Tibial nerve (tissue), 4 donors: ENCODE results near the gene SUGP1. TPM values are rescaled to one million over a fixed set of nuclear protein-coding genes. Genes with fewer than 3 reads are reported as not detected.

Experiments
- DNase-seq, 2 donors: peaks; one replicate each; pipeline ENCODE4 v3.0.0-alpha.2; 2019; ENCODE audit warnings: low spot score in 2 of 2
- H3K27ac ChIP-seq, 4 donors: fragments of 200-600 bp; sonication (generic) in 3 of 4; one replicate each; pipeline ENCODE4 v1.5.1; 2017 to 2019; ENCODE audit warnings: mild to moderate bottlenecking in 1 of 4
- H3K27me3 ChIP-seq, 2 donors: fragments of 200-600 bp; sonication (generic) in 1 of 2; one replicate each; pipeline versions ENCODE4 v1.5.1 to v1.6.0; 2017 to 2019
- H3K36me3 ChIP-seq, 3 donors: fragments of 200-600 bp; sonication (generic); one replicate each; pipeline ENCODE4 v1.5.1; 2018 to 2019
- H3K4me1 ChIP-seq, 4 donors: fragments of 200-600 bp; sonication (generic) in 3 of 4; one replicate each; pipeline ENCODE4 v1.5.1; 2017 to 2019
- H3K4me3 ChIP-seq, 4 donors: fragments of 200-600 bp; sonication (generic) in 3 of 4; one replicate each; pipeline ENCODE4 v1.5.1; 2017 to 2019; ENCODE audit warnings: mild to moderate bottlenecking in 1 of 4, moderate library complexity in 1 of 4
- H3K9me3 ChIP-seq, 4 donors: fragments of 200-600 bp; sonication (generic) in 3 of 4; one replicate each; pipeline ENCODE4 v1.5.1; 2017 to 2019
- EP300 ChIP-seq, 2 donors: sonication (generic); formaldehyde crosslinking; IDR thresholded peaks; one replicate each; pipeline ENCODE4 v1.6.1; 2017; ENCODE audit warnings: antibody characterized with exemption in 2 of 2, mild to moderate bottlenecking in 1 of 2
- POLR2A ChIP-seq, 2 donors: fragments of 450-650 bp; IDR thresholded peaks; one replicate each; pipeline ENCODE4 v1.6.1; 2017; ENCODE audit warnings: antibody characterized with exemption in 2 of 2, mild to moderate bottlenecking in 2 of 2, moderate library complexity in 2 of 2
- WGBS, 2 donors: methylation state at CpG; one replicate each; pipeline ENCODE4 v1.1.5; 2018; 5-methylcytosine and 5-hydroxymethylcytosine counted together
- total RNA-seq, 4 donors: library from RNA; depleted of rRNA; stranded (reverse); fragments of >200 nt; gene quantifications; one replicate each; pipeline ENCODE4 v1.1.0, GENCODE V29; 2016
- TF ChIP-seq, protein P1 (sequence below), 5 experiments: fragments of 200-600 bp in 3 of 5; fragments of 450-650 bp in 2 of 5; sonication (generic) in 3 of 5; IDR thresholded peaks; one replicate each; pipeline ENCODE4 v1.5.1; 2016 to 2019; ENCODE audit warnings: antibody characterized with exemption in 5 of 5, mild to moderate bottlenecking in 3 of 5, moderate library complexity in 2 of 5

Gene SUGP1
- total RNA-seq, 4 donors from 2014 or later: 21.6 to 36.0 (median 27.5) TPM

DNA sequence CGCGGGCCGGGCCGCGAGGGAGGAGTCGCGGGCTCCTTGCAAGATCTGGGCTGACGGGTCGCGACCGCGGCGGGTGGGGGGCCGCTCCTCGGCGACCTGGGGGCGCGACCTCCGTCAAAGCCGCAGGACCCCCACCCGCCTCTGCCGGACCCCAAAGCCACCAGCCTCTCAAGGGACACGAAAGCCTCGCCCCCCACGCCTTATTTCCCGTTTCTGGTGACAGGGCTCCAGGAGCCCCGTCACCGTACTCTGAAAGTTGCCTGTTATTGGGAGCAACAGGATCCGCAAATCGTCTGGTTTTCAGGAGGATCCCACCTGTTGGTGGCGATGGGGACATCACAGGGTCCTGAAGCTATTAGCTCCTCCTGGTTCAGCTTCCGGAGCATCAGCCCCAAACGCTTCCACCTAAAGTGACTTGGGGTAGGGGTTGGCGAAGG lies 850 bp upstream of the SUGP1 start:
- H3K27ac ChIP-seq: peak overlapping the region; percentile 69 to 96 (median 94)
- TF ChIP-seq, protein P1, sequence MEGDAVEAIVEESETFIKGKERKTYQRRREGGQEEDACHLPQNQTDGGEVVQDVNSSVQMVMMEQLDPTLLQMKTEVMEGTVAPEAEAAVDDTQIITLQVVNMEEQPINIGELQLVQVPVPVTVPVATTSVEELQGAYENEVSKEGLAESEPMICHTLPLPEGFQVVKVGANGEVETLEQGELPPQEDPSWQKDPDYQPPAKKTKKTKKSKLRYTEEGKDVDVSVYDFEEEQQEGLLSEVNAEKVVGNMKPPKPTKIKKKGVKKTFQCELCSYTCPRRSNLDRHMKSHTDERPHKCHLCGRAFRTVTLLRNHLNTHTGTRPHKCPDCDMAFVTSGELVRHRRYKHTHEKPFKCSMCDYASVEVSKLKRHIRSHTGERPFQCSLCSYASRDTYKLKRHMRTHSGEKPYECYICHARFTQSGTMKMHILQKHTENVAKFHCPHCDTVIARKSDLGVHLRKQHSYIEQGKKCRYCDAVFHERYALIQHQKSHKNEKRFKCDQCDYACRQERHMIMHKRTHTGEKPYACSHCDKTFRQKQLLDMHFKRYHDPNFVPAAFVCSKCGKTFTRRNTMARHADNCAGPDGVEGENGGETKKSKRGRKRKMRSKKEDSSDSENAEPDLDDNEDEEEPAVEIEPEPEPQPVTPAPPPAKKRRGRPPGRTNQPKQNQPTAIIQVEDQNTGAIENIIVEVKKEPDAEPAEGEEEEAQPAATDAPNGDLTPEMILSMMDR (IDR thresholded peaks at IDR 0.05): no peak
- TF ChIP-seq EP300 (IDR thresholded peaks at IDR 0.05) (no peak), POLR2A (IDR thresholded peaks at IDR 0.05) (no peak)
- no peak for DNase-seq
- peaks cover 0 to 50% (median 12%) of the 10 kb centered on the region in 4 donors for H3K4me1 ChIP-seq
- no peaks in the 10 kb centered on the region for H3K27me3 ChIP-seq
- no peaks in the 10 kb centered on the region for H3K9me3 ChIP-seq
- H3K36me3 ChIP-seq: peaks cover 0 to 39% (median 0%) of the 10 kb centered on the region in 3 donors
- 0% methylated on average over 8 to 22 of the region's 34 CpGs for WGBS, 2 donors
- peak overlapping the region; percentile 78 to 99 (median 90) for H3K4me3 ChIP-seq

DNA sequence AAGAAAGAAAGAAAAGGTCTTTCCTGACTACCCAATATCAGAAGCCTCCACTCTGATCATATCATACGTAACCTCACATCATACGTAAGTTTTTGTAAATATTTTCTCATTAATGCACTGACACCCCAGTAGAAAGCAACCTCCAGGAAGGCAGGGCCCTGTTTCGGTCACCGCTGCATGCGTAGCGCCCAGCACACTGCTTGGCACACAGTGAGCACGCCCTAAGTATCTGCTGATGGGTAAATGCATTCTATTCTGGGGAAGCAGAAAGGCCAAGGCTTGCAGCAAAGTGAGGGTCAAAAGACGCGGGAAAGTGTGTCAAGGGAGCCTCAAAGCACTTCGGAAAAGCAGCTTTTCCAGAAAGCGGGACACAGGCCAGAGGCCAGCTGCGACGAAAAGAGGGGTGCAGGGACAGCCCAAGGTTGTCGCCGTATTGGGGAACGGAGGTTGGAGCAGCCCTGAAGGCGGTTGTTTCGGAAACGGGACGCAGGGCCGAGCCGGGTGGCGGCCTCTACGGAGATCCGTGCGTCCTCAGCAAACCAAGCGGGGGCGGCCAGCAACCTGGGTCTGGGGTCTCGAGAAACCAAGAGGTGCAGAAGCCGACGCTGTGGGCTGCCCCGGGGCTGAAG lies 463 bp downstream of the SUGP1 start:
- peaks cover 0 to 50% (median 12%) of the 10 kb centered on the region in 4 donors for H3K4me1 ChIP-seq
- H3K9me3 ChIP-seq: no peaks in the 10 kb centered on the region

DNA sequence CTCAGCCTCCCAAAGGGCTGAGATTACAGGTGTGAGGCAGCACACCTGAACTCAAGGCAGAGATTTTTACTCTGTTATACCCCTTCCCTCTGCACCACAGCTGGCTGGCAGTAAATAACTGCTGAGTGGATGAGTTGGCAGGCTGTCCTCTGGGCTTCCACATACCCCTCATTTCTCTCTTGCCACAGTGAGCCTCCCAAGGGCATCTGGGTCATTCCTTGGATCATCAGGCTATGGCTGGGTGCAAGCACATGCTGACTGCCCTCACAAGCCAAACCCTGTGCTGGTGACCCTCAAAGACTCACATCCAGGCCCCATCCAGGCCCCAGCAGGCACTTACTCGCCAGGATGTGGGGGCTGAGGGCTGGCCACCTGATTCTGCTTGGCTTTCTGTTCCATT lies 4.2 kb downstream of the SUGP1 start:
- H3K9me3 ChIP-seq: no peaks in the 10 kb centered on the region
- H3K36me3 ChIP-seq: peaks cover 0 to 61% (median 4%) of the 10 kb centered on the region in 3 donors
- DNase-seq: no peak
- H3K4me3 ChIP-seq: no peak overlapping the region
- peaks cover 0 to 19% (median 7%) of the 10 kb centered on the region in 4 donors for H3K4me1 ChIP-seq
- no peaks in the 10 kb centered on the region for H3K27me3 ChIP-seq
- H3K27ac ChIP-seq: no peak overlapping the region
- TF ChIP-seq POLR2A (IDR thresholded peaks at IDR 0.05): no peak
- TF ChIP-seq EP300 (IDR thresholded peaks at IDR 0.05): no peak
- TF ChIP-seq, protein P1 (IDR thresholded peaks at IDR 0.05): no peak
- 73 to 100% methylated on average over 1 of the region's 1 CpG for WGBS, 2 donors

More for the DNA sequence above, 463 bp downstream of the SUGP1 start:
- Histone ChIP-seq H3K4me3 (peak overlapping the region; percentile 78 to 99 (median 90)), H3K27ac (peak overlapping the region; percentile 69 to 96 (median 94)), H3K27me3 (no peaks in the 10 kb centered on the region), H3K36me3 (peaks cover 0 to 39% (median 4%) of the 10 kb centered on the region in 3 donors)
- DNase-seq: no peak
- WGBS, 2 donors: 7 to 8% methylated on average over 30 to 32 of the region's 32 CpGs
- TF ChIP-seq, protein P1 (IDR thresholded peaks at IDR 0.05): no peak

DNA sequence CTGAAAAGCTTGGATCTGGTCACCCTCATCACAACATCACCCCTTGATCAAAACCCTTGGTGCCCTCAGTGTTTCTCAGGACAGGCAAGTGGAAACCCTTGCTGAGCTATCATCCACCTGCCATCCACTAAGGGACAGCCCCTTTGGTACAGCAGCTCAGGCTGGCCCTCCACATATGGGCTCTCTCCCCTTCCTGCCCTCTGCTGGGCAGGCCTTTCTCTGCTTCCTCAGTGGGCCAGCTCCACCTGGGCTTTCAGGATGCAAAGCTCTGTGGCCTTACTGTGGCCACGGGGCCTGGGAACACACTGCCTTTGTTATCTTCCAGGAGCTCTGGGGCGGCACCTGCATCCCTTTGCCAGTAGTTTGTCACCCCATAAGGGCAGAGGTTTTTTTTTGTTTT lies 4.9 kb downstream of the SUGP1 start:
- no peaks in the 10 kb centered on the region for H3K27me3 ChIP-seq
- H3K4me1 ChIP-seq: peaks cover 0 to 19% (median 7%) of the 10 kb centered on the region in 4 donors
- no peaks in the 10 kb centered on the region for H3K9me3 ChIP-seq
- DNase-seq: no peak
- peaks cover 0 to 66% (median 4%) of the 10 kb centered on the region in 3 donors for H3K36me3 ChIP-seq
- WGBS, 2 donors: 83 to 84% methylated on average over 2 of the region's 2 CpGs
- H3K27ac ChIP-seq: no peak overlapping the region
- TF ChIP-seq EP300 (IDR thresholded peaks at IDR 0.05): no peak
- no peak overlapping the region for H3K4me3 ChIP-seq

DNA sequence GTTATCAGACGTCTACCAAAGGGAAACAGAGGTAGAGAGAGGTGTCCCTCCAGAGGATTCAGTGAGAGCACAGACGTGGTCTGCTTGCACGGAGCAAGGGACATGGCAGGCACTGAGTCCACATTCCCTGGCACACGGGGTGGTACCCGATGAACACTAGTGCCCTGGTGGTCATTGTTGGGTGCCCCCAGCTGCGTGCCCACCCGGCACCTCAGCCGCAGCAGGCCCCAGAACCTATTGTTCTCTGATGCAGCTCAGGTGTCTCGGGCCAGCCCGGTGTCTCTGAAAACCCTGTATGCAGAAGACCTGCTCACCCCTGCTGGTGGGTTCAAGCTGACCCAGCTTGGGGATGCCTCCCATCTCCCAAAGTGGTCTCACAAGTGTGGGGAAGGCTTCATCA lies 11.9 kb downstream of the SUGP1 start:
- no peak for DNase-seq
- Histone ChIP-seq H3K36me3 (peaks cover 0 to 99% (median 10%) of the 10 kb centered on the region in 3 donors), H3K27me3 (no peaks in the 10 kb centered on the region), H3K4me3 (no peak overlapping the region), H3K4me1 (no peaks in the 10 kb centered on the region), H3K9me3 (no peaks in the 10 kb centered on the region), H3K27ac (no peak overlapping the region)
- 91 to 96% methylated on average over 9 to 10 of the region's 10 CpGs for WGBS, 2 donors
- TF ChIP-seq, protein P1 (IDR thresholded peaks at IDR 0.05): no peak
- TF ChIP-seq EP300 (IDR thresholded peaks at IDR 0.05): no peak
- TF ChIP-seq POLR2A (IDR thresholded peaks at IDR 0.05): no peak
